Measurements from ENCODE around the gene AGAP9. TPM values are rescaled to one million over a fixed set of nuclear protein-coding genes. Genes with fewer than 3 reads are reported as not detected.

The AGAP9 gene
- total and polyA plus RNA-seq, 2 of the 13 experiments (the other 11 are each of a cell fraction or from before 2014, with no cell fraction given): 5.1 to 12.0 TPM

DNA sequence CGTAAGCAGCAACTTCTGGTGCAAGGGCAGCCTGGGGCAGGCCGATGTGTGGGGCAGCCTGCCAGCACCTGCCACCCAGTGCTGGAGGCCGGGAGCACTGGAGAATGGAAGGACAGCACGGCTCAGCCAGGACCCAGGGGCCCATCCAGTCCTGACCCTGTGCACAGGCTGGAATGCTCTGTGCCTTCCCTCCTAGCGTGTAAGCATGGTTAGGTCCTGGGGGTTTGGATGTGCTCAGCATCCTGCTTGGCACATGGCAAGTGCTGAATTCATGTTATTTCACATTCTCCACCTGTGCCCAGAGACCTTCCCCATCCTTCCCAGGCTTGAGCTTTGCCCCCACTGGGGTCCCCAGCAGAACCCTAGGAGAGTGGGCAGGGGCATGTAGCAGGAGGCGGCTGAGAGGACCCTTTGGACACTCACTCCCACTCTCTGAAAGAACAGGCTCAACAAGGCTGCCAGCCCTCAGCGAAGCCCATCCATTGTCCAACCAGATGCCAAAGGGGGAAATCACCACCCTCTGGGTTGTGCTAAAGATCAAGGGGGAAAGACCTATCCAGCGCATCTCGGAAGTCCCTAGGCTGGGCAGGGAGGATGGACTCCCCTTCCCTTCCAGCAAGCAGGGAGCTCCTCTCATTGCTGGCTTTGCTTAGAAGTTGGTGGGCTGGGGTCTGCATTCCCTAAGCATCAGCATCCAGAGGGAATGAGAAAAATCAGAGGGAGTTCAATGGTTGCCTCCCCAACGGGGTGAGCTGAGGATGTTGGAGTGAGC, 69.2 kb downstream of the AGAP9 start:
- Histone ChIP-seq H2AFZ (ENCODE audit: low read length) (no peak overlapping the region), H4K20me1 (ENCODE audit: insufficient read depth, low read length) (no peaks in the 10 kb centered on the region), H3K4me3 (replicated peaks in 1 of 3; ENCODE audit: insufficient read depth in 1 of 3, low read depth in 2 of 3, low read length in 3 of 3) (no peak overlapping the region), H3K4me1 (ENCODE audit: insufficient read depth, low read length) (peaks cover 33% of the 10 kb centered on the region), H3K9ac (ENCODE audit: insufficient read depth, low read depth, low read length) (no peak overlapping the region), H3K36me3 (replicated peaks in 1 of 2; ENCODE audit: control insufficient read depth in 1 of 2, insufficient read depth in 2 of 2, low read length in 2 of 2) (no peaks in the 10 kb centered on the region), H3K27me3 (ENCODE audit: control insufficient read depth in 1 of 2, insufficient read depth in 2 of 2, low read length in 2 of 2) (peaks cover 9 to 44% of the 10 kb centered on the region in 2 experiments; a peak in 4 of 5 replicates), H3K4me2 (ENCODE audit: low read depth, low read length) (no peak overlapping the region), H3K27ac (ENCODE audit: extremely low read length, insufficient read depth, low read length) (no peak overlapping the region), H3K79me2 (ENCODE audit: insufficient read depth, low read length) (no peaks in the 10 kb centered on the region), H3K9me3 (ENCODE audit: low read length) (no peaks in the 10 kb centered on the region)
- 46% methylated on average over 4 of the region's 10 CpGs for WGBS (ENCODE audit: low lambda C conversion rate)
- FAIRE-seq (no peak), ATAC-seq (no peak), DNase-seq (ENCODE audit: low spot score) (no peak)
- in situ Hi-C loops (cut with HindIII; ENCODE audit: extremely low pct_ligation_motif_present, low pct_unique_long_range_greater_than_20kb): no loop called here
- ChIA-PET POLR2A (no interaction called here), CTCF (ENCODE audit: low intra/inter-chr PET ratio, low total read pairs) (no interaction called here)
- intact Hi-C loops (cut with micrococcal nuclease; ENCODE audit: unreplicated experiment): no loop called here
- BruUV-seq (replicated peaks): no TSS peak
- TF ChIP-seq SNAPC2 (CRISPR knock-in tag; IDR thresholded peaks at IDR 0.05) (no peak), TBX3 (IDR thresholded peaks at IDR 0.05; ENCODE audit: borderline replicate concordance) (no peak), GZF1 (CRISPR knock-in tag; IDR thresholded peaks at IDR 0.05) (no peak), PAWR (CRISPR knock-in tag; IDR thresholded peaks at IDR 0.05; ENCODE audit: borderline replicate concordance) (no peak), ERF (CRISPR knock-in tag; IDR thresholded peaks at IDR 0.05) (no peak), ZNF513 (CRISPR knock-in tag; conservative IDR thresholded peaks at IDR 0.05) (no peak), TBX2 (CRISPR knock-in tag; IDR thresholded peaks at IDR 0.05; ENCODE audit: borderline replicate concordance) (no peak), ZBTB2 (CRISPR knock-in tag; IDR thresholded peaks at IDR 0.05; ENCODE audit: low read depth) (no peak), CCAR2 (optimal IDR thresholded peaks at IDR 0.05; ENCODE audit: low read depth, low read length) (no peak)
- TF ChIP-seq, protein P1, sequence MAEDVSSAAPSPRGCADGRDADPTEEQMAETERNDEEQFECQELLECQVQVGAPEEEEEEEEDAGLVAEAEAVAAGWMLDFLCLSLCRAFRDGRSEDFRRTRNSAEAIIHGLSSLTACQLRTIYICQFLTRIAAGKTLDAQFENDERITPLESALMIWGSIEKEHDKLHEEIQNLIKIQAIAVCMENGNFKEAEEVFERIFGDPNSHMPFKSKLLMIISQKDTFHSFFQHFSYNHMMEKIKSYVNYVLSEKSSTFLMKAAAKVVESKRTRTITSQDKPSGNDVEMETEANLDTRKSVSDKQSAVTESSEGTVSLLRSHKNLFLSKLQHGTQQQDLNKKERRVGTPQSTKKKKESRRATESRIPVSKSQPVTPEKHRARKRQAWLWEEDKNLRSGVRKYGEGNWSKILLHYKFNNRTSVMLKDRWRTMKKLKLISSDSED (CRISPR knock-in tag; IDR thresholded peaks at IDR 0.05): no peak
- TF ChIP-seq, protein P2, sequence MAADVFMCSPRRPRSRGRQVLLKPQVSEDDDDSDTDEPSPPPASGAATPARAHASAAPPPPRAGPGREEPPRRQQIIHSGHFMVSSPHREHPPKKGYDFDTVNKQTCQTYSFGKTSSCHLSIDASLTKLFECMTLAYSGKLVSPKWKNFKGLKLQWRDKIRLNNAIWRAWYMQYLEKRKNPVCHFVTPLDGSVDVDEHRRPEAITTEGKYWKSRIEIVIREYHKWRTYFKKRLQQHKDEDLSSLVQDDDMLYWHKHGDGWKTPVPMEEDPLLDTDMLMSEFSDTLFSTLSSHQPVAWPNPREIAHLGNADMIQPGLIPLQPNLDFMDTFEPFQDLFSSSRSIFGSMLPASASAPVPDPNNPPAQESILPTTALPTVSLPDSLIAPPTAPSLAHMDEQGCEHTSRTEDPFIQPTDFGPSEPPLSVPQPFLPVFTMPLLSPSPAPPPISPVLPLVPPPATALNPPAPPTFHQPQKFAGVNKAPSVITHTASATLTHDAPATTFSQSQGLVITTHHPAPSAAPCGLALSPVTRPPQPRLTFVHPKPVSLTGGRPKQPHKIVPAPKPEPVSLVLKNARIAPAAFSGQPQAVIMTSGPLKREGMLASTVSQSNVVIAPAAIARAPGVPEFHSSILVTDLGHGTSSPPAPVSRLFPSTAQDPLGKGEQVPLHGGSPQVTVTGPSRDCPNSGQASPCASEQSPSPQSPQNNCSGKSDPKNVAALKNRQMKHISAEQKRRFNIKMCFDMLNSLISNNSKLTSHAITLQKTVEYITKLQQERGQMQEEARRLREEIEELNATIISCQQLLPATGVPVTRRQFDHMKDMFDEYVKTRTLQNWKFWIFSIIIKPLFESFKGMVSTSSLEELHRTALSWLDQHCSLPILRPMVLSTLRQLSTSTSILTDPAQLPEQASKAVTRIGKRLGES (CRISPR knock-in tag; IDR thresholded peaks at IDR 0.05; ENCODE audit: borderline replicate concordance): no peak
- TF ChIP-seq, protein P3, sequence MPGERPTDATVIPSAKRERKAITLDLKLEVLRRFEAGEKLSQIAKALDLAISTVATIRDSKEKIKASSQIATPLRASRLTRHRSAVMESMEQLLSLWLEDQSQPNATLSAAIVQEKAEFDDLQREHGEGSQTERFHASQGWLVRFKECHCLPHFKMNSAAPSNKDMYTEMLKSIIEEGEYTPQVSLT (CRISPR knock-in tag; IDR thresholded peaks at IDR 0.05; ENCODE audit: borderline replicate concordance, low read depth): no peak
- TF ChIP-seq, protein P4, sequence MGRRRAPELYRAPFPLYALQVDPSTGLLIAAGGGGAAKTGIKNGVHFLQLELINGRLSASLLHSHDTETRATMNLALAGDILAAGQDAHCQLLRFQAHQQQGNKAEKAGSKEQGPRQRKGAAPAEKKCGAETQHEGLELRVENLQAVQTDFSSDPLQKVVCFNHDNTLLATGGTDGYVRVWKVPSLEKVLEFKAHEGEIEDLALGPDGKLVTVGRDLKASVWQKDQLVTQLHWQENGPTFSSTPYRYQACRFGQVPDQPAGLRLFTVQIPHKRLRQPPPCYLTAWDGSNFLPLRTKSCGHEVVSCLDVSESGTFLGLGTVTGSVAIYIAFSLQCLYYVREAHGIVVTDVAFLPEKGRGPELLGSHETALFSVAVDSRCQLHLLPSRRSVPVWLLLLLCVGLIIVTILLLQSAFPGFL (CRISPR knock-in tag; IDR thresholded peaks at IDR 0.05): no peak

Measured in HepG2 (cell line).